NCI-H1436 (cell line): Measurements from ENCODE around the gene OSBPL3.

ENCODE experiments used
- DNase-seq: peaks from one replicate; lab custom pipeline; 2025; lab: John Stamatoyannopoulos, UW

OSBPL3 gene

DNA sequence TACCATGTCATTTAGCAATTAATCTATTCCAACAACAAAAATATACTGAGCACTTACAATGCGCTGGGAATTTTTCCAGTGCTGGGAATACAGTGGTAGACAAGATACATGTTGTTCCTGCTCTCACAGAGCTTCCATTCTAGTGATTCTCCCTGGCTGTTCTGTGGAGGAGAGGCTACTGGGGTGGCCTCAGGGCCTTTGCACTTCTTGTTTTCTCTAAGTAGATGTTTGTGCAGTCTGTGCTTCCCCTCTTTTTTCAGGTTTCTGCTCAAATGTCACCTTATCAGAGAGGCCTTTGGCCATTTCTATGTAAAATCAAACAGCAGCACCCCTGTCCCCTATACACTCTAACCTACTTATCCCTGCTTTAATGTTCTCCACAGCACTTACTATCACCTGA, 24.7 kb downstream of the OSBPL3 start:
- DNase-seq: no peak

DNA sequence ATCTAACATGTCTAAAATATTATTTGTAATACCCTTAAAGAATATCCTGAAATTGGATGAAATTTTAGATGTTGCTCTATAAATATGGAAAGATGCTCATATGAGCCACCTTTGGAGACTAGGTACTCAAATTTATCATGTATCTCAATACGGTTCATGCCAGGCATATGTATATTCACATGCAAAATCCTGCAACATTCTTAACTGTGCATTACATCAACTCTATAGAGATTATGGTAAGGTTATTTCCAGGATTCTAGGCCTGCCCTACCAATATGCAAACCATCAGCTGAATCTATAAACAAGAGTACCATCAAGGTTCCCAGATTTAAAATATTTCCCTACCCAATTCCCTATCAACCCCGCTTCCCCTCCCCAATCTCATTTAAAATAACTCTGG, 27.5 kb downstream of the OSBPL3 start:
- DNase-seq: no peak

DNA sequence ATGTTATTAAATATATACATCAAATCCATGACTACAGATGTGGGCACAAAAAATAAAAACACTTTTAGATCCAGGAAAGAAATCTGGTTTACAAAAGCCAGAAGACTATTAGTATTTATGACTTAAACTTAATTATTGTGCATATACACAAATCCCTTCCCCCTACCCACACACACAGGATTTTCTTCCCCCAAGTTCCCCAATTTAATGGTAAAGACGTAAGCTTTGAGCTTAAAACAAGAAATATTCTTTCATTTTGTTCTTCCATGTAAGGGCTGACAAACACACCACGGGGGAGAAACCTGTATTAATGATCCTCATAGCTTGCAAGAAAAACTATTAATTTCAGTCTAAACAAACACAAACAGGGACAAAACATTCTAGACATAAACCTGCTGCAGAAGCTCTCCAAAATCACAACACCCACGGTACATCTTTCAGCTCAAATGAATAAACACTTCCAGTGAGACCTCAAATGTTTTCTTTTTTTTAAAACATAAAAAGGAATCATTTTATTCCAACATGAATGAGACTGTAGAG, 28.5 kb downstream of the OSBPL3 start:
- no peak for DNase-seq

DNA sequence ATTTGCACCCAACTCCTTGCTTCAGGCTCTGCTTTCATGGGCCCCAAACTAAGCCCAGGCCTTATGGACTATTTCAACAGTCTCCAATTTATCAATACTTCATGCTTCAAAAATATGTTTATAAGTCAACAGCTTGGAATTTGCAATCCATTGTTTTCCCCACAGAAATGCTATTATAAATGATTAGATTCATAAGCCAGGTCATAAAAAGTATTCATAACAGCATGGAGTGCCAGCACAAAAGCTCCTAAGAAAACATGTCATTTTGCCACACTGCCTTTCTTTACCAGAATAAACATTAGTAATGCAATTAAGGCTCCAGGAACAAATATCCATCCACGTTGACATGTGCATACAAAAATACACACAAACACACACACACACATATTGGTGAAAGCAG, 30.1 kb downstream of the OSBPL3 start:
- DNase-seq: no peak

DNA sequence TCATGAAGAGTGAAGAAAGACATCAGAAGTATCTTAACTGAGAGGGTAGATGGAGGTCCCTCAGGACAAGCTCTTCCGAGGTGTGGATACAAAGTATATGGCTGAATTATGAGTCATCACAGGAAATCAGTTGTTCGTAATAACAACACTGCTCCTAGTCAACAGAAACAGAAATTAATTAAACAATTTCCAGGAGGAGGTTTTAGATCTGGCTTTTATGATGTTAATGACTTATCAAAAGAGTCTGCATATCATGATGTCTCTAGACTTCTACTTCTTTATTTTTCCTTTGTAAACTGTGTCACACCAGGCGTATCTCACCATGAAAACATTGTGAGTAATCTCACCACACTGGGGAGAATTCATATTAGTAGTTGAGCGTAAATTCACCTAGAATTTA, 31.2 kb downstream of the OSBPL3 start:
- no peak for DNase-seq

DNA sequence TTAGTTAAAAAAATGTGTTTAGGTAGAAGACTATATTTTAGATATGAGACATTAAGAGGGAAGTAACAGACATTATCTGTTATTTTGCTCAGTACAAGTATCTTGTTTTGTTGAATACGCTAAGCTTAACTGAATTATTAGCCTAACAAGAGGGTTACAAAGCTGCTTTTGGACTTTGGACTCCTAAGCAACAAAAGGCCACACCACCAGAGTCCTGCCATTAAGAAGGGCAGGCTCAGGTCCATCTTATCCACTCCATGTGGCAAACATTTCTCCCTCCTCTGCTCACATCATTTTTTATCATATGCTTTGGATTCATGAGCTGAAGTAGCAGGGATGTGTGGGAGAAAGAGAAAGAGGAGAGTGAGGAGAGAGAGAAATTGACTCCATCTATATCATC, 33.5 kb downstream of the OSBPL3 start:
- DNase-seq: no peak

DNA sequence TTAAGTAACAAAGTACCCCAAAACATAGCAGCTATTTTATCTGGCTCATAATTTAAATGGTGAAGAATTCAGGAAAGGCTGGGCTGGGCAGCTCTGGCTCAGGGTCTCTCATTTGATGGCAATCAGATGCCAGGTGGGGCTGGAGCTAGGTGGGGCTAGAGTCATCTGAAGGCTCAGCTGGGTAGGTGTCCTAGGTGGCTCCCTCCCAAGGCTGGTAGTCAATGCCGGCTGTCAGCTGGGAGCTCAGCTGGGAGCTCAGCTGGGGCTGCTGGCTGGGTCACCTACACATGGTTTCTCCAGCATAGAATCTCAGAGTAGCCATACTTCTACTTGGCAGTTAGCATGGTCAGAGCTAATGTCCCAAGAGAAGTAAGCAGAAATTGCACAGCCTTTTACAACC, 34.1 kb downstream of the OSBPL3 start:
- DNase-seq: no peak

DNA sequence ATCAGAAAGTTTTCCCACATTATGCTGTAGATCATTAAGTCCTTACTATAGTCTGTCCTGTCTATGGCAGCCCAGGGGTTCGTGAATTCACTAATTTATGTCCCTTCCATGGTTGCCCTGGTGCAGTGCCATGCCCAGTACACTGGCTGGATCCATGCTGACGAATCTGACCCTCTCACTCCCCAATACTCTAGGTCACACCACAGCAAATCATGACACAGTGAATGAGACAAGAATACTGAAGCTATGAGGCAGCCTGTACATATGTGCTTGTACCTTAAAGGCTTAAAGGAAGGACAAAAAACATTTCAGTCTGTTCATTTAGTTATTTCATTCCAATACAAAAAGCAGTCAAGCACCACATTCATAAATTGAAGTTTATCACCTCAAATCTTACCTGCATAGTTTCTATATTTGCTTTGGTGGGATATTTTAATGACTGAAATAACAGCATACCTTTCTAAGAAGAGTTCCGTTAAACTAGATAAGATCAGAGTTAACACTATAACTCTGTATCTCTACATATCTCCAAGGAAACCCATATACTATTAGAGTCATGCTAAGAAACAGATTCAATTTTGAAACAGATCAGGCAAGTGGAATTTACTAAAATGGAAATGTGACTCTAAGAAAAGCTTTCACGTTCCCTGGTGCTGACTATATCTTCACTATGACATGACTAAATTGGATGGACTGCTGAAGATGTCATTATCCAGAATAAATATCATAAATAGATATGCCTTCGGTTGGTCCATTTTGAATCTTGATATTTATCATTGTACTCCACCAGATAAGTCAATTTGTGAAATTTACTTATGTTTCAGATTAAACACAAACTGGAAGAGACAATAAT, 36.7 kb downstream of the OSBPL3 start:
- DNase-seq: no peak

DNA sequence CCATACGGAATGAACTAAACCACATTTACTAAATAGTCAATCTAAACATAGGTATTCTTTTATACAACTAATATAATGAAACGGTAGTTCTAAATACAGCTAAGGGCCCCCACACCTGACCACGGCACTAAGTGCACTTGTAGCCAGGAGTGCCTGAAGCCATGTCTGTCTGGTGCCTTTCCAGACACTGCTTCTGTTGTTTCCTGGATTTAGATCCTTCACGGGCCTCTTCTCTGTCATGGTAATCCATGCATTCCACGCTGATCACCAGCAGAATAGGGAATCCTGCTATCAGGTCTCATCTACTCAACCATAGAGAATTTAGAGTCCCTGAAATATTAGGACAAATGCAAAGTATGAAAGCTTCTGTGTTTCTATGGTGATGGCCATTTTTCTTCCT, 37.8 kb downstream of the OSBPL3 start:
- DNase-seq: no peak

DNA sequence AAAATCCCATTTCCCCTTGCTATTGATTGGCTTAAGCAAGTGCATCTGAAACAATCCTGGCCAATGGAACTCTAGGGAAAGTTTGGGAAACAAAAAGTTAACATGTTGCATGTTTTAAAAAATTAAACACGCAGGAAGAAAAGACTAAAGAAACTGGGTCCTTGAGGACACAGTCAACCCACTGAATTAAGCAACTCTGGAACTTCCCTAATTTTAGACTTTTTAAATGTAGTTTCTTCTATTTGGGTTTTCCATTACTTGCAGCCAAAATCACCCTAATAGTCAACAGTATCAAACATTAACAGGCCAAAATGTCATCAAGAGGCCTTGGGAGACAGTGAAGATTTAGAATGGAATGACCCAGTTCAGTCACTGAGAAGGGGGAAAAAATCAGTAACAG, 40.6 kb downstream of the OSBPL3 start:
- DNase-seq: no peak

DNA sequence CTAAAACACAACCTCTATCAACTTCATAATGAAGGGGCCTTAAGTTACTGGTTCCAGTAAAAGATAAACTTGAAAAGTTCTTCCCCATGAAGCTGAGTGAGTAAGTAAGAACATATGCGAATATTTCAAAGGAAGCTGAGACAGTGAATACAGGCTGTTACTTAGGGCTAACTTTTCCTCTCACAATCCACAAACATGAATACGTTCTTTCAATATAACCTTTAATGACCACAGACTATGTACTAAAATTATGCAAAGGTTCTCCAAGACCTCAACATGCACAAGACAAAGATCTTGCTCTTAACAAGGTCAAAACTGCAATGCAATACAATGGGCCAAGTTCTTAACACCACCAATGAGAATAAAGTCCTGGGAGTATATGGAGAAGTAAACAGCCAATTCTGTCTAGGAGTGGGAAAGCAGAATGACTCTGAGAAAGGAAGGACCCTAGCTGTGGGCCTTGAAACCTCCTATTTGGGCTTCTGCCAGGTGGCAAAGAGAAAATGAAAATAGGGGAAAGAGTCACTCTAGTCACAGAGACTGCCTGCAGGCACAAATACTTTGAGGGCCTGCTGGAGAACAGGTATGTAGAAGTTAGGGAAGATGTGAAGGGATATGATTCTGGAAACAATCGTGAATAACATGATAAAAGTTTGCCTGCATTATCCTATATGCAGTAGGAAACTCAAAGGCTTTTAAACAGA, 43.7 kb downstream of the OSBPL3 start:
- no peak for DNase-seq

DNA sequence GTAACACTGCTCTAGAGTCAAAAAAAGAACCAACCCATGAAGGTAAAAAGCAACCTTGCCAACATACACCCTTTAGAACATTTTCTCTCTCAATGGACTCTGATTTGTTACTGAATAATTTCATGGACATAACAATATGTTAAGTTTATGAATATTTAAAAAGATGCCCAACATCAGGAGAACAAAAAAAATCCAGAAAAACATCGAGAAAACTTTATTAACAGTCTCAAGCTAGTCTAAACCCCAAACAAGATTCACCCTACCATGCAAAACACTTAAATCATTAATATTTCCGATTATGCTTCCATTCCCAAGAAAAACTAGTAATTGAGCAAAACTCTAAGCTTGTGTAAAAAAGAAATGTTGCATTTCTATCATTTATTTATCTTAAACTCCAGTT, 46.7 kb downstream of the OSBPL3 start:
- no peak for DNase-seq

DNA sequence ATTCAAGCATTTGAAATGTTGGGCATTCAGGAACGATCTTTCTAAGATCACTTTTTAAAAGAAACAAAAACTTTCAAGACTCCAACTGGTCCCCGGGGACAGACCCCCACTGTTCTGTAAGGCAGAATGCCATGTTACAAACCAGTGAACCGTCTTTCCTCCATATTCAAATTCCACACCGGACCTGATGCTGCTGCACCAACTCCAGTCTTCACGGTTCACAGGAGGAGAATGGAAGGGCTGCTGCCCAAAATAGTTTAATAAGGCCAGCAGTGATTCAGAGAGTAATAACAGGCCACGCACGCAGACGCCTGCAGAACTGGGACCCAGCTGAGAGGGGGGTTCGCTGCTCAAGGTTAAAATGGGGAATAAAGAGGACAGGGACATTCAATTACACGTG, 47.2 kb downstream of the OSBPL3 start:
- no peak for DNase-seq

DNA sequence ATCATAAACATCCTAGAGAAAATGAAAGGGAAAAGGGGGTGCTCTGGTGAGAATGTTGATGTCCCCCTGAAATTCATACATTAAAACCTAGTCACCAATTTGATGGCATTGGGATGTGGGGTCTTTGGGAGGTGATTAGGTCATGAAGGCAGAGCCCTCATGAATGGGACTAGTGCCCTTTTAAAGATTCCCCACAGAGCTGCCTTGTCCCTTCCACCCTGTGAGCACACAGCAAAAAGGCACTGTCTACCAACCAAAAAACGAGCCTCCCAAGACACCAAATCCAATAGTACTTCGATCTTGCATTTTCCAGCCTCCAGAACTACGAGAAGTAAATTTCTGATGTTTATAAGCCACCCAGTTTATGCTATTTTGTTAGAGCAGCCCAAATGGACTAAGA, 47.6 kb downstream of the OSBPL3 start:
- no peak for DNase-seq

DNA sequence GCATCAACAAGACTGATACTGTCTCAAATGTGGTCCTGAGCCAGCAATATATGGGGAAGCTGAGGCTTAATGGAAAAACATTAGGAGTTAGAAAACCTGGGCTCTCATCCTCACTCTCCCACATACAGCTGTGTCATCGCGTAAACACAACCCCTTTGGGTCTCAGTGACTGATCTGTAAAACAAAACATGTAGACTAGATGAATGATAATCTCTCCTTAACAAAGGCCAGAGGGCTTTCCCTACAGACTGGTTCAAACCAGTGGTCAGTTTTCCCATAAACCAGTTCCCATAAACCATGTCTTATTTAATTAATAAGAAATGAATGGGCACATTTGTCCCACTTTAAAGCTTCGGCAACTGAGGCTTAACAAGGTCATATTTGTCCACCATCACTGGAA, 48.1 kb downstream of the OSBPL3 start:
- no peak for DNase-seq

DNA sequence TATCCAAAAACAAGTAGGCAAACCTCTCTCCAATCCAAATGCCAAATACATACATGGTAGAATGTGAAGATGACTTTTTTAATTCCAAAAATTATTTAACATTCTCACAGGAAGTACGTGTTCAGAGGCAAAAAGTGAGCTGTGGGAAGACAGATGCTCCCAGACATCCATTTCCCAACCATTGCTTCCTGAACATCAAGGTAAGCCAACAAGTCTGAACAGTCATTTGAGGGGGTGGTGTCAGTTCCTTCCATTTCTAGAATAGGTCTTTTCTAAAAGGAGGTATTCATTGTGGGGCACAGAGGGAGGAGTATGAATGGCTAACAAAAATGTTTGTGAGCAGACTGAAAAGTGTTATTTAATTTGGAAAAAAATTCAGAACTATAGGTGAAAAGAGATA, 49.1 kb downstream of the OSBPL3 start:
- DNase-seq: no peak

DNA sequence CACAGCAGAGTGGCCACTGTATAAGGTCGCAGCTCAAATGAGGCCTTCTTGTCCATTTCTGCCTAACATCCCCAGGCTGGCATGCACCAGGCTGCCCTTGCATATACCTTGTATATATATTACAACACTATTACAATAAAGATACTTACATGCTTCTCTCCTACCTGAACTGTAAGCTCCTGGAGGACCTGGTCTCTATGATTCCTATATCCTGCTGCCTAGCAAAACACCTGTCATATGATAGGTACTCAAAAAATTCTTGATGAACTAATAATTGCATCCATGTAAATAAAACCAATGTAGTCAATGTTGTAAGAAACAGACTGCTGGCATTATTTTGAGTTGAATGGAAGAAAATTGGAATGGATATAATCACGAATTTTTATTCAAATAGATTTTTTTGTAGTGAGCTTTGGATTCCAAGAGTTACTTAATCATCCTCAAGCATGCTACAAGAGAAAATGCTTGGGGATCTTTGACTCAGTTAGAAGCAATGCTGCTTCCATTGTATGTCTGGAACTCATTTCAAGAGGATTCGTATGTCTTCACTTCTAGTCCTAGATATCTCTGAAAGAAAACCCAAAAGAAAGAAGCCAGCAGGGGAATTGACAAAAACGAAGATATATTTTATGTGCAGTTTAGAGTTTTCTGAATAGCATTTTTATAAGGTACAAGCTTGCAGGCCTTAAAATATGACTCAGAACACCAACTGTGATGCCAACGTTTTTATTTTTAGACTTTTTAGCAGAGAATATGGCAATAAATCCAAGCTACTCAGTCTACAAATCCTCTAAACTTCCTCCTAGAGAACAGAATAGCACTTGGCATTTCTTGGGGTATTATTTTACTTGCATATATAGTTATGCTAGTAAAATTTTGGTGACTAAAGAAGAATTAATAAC, 53.1 kb downstream of the OSBPL3 start:
- no peak for DNase-seq

DNA sequence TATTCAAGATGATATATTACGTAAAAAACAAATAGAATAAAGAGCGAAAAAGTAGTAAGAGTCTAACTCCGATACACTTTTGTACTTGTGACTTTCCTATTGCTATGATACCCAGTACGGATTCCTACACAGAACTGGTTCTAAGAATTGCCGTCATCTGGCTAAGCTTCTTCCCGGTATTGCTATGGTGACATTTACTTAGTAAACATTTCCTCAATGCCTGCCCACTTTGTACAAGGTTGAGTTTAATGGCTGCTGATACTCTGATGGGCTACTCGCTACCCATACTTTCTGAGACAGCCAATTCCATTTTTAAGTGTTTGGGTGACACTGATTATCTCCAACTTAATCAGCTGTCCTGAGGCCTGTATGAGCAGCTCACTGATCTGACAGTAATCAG, 55.6 kb downstream of the OSBPL3 start:
- no peak for DNase-seq

DNA sequence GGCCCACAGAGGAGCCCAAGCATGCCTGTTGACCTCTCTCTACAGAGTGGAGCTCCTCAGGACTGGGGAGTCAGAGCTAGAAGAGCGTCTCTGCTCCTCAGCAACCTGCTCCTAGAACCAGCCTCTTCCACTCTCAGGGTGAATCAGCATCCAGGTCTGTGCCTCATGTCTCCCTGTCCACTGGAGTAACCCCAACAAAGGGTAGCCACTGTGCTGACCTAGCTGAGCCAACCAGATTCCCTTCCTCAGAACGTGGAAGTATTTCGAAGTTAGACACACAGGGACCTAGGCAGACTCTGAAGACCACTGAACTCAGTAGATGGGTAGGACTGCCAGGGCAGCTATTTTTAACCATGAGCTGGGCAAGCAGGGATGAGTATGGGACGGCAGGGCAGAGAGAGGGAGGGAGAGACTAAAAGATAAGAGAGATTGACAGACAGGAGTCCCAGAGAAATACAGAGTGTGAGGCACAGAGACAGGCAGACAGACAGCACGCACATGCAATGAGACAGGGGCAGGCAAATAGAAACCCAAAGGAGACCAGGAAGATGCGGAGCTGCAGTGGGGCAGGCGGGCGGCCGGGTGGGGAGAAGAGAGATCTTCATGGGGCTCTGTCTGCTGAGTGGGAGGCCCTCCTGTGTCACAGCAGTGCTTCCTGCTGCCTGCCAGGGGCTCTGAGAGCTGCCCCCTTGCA, 56.7 kb downstream of the OSBPL3 start:
- no peak for DNase-seq

DNA sequence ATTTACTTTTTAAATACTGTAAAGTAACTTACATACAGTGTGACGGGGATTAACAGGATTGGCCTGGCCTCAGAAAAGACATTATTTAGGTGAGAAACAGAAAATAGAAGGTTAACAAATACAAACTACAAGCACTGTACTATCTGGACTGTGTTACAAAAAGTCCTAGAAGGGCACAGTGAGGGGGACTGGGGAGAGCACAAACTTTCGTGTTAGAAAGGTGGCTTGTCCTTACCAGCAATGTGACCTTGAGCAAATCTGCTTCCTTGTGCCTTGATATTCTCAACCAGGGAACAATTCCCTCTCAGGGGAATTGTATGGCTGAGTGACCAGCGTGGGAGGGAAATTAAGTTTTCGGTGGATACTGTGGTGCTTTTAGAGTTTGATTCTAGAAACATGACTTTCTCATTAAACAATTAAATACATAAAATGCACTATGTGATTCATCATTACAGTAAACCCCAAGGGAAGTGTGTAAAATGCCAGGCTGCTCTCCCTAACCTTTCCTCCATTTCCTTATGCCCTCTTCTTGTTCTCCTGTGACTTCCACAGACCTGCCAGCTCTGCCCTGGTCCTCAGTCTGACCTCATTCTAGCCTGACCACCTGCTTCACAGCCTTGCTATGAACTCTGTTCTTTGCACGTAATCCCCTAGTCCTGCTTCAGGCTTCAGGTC, 57.7 kb downstream of the OSBPL3 start:
- DNase-seq: no peak

DNA sequence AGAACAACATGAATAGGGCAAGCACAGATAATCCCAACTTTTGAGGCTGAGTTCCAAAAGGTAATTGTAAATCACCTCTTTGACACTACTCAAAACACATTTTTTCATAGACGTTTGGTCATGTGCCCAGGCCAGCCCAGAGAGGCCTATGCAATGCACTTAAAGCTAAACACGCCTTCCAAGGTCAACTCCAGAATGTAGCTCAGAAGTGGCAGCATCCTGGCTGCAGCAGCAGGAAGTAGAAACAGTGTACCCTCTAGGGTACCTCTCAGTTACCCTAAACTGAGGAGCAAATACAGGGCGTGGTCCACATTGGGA, 58.7 kb downstream of the OSBPL3 start:
- no peak for DNase-seq
